HG02610 (cell line): ENCODE results near the gene PODXL.
A peak's percentile ranks its signal among the peaks of the same experiment; 100 is the strongest.
"Not testable (repeated sequence)": the region's sequence is repeated elsewhere in the genome, so short reads cannot be mapped to it uniquely, and the experiment has no call there.

Experiments
- ATAC-seq: cut with Tn5 transposase; IDR thresholded peaks from one replicate; pipeline ENCODE4 v1.9.1; 2021; ENCODE audit warnings: mild to moderate bottlenecking, moderate library complexity; ENCODE audit not compliant: unreplicated experiment

The PODXL gene

GRCh38 chr7:131538813-131539179, 17.6 kb downstream of the PODXL start:
- ATAC-seq, result no peak

- ATAC-seq, result no peak
These were observed 18.2 kb downstream of the PODXL start for GRCh38 chr7:131538071-131538812.

DNA sequence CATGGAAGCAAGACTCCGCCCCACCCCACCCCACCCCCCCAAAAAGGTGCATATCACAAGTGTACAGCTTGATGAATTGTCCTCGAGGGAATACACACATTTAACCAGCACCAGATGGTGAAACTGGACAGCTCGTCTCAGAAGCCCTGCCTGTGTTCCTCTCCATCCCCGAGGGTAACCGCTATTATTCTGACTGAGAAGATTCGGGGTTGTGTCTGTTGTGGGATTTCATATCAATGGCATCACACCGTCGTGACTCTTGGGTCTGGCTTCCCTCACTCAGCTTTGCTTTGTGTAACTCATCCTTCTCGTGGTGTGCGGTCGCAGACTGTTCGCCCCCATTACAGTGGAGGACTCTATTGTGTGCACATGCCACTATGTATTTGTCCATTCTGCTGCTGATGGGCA, 18.9 kb downstream of the PODXL start:
- no peak for ATAC-seq

DNA sequence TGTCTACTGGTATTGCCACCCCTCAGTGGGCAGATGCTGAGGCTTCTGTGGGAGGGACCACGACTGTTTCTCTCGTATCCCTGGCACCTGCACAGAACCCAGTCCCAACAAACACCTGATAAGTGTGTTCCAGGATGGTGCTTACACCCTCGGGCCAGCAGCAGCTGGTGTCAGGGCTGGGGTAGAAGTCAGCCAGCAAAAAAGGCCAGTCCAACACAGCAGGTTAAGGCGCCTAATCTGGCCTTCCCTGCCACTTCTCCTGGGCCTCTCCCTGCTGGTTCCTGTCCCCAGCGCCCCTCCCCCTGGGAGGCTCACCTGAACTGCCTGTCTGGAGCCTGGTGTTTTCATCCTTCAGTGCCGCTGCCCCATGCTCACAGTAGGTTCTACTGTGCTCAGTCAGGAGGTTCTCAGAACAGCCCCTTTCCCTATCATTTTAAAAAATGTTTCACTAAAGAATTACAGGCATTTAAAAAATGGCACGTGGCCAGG, 20.0 kb downstream of the PODXL start:
- ATAC-seq, result no peak

DNA sequence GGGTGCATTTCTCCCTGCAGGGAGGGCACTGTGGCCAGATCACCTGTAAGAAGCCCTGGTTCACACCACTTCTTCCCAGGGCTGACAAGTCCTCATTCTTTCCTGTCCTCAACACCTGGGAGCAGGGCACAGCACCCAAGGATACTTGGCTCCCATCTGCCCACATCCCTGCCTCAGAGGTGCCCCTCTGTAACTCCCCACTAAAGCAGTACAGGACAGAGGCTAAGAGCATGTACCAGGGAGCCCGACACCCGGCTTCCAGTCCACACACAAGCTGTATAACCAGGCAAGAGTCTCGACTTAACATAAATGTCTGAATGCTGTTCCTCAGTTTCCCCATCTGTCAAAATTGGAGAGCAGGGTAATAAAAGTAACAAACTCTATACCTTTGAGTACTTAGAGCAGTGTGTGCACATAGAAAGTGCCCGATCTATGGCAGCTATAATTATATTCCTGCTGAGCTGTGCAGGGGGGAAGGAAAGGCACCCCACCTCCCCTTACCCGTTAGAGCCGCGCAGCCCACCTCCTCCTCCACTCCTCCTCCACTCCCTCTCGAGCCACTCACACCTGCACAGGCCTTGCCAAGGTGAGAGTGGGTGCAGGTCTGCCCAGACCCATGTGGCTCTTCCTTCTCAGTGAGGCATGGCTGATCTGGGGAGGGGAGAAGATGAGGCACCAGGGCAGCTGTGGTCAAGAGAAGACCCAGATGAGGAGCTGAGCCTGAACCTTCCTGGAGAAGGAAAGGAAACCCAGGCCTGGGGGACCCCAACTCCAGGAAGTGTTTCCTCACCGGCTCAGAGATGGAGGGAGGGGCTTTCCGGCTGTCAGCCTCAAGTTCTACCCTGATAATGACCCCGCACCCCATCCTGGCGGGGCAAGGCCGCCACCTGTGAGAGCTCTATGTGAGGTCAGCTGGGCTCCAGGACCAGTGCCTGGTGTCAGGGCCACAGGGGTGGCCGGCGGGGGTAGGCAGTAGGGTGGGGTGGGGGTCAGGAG, 22.6 kb downstream of the PODXL start:
- no peak for ATAC-seq

DNA sequence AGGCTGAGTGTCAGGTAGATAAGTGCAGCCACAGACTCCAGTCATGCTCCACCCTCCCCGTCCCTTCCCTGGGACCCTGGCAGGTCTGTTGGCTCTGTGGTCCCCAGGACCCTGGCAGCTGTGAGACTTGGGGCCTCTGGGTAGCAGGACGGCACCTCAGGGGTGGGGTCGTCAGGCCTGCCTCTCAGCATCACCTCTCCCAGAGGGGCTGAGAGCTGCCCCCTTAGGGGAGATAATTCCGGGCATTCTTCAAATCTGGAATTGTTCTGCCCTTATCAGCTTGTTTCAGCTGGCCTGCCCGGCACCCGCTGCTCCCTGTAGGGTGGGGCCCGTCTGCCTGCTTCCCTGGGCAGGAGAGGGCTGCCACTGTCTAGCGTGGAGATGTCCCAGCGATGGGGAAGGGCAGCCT, 23.3 kb downstream of the PODXL start:
- no peak for ATAC-seq

GRCh38 chr7:131532570-131533091, 23.8 kb downstream of the PODXL start:
- no peak for ATAC-seq

DNA sequence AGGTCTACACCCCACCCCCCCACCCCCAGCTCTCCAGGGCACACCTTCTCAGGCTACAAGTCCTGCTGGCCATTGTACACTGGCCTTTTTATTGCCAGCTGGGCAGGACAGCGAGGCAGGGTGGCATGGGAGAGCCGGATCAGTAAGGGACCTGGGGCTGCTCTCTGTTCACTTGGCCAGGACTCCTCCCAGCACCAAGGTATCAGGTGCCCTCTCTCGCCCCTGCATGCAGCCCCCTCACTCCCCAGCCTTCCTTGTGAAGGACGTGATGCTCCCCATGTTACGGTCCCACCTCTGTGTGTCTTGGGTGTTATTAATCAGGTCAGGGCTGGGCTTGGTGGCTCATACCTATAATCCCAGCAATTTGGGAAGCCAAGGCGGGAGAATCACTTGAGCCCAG, 26.3 kb downstream of the PODXL start:
- ATAC-seq, result no peak

- ATAC-seq, result no peak
These were observed 26.8 kb downstream of the PODXL start for GRCh38 chr7:131529617-131530016.

- no peak for ATAC-seq
These were observed 27.2 kb downstream of the PODXL start for GRCh38 chr7:131529179-131529578.

GRCh38 chr7:131527456-131527855, 29.0 kb downstream of the PODXL start:
- ATAC-seq, result no peak

DNA sequence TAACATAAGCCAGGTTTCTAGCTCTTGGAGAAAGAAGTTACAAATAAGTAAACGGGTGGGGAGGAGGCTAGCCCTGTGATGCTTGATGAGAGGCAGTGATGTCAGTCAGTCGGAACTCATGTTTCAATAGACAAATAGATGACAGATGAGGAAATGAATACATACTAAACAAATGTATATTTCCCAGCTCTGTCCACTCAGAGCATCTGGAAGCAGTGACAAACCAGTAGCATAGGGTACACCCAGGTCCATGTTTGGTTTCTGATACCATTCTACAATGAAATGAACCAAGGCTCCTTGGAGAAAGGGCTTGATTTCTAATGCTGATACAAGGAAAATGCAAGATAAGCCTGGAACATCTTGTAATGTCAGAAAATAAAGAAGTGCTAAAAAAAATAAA, 30.6 kb downstream of the PODXL start:
- no peak for ATAC-seq

- ATAC-seq, result no peak
These were observed 31.7 kb downstream of the PODXL start for GRCh38 chr7:131524703-131525102.

- ATAC-seq, result no peak
These were observed 32.3 kb downstream of the PODXL start for GRCh38 chr7:131524115-131524514.

DNA sequence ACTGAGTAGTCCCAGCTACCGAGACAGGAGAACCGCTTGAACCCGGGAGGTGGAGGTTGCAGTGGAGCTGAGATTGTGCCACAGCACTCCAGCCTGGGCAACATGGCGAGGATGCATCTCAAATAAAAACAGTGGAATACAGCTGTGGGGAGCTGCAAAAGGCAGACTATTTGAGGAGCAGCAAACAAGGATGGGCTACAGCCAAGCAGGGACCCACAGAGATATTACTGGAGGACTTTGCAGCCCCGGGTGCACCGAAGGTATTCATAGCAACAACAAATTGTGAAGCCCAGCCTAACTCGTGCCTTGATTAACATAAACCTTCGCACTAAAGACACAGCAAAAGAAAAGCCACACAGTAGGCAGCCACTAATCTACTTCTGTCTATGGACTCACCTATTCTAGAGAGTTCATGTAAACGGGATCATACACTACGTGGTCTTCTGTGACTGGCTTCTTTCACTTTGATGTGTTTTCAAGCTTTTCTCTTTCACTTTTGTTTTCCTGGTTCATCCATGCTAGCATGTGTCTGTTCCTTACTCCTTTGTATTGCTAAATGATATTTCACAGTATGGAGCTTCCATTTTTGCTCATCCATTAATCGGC, 34.0 kb downstream of the PODXL start:
- peak; percentile 81 for ATAC-seq

- no peak for ATAC-seq
These were observed 34.7 kb downstream of the PODXL start for GRCh38 chr7:131521651-131522163.

GRCh38 chr7:131518626-131519025, 37.8 kb downstream of the PODXL start:
- ATAC-seq, result no peak

DNA sequence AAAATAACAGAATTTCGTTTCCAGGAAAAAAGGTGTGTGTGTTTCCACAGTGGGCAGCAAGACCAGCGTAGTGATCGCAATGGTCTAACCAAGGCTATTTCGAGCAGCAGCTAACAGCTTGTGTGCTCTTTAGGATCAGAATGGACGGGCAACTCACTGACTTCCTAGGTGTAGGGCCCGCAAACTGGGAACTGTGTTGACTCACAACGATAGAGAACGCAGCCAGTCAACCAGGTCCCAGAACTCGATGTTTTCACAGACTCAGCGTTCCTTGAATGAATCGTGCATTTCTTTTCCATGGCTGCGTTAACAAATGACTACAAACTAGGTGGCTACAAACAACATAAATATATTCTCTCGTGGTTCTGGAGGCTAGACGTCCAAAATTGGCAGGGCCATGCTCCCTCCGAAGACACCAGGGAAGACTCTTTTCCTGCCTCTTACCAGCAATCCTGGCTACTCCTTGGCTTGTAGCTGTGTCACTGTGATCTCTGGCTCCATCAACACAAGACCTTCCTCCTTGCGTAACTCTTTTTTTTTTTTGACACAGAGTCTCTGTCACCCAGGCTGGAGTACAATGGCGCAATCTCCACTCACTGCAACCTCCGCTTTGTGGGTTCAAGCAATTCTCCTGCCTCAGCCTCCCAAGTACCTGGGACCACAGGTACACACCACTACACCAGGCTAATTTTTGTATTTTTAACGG, 39.1 kb downstream of the PODXL start:
- no peak for ATAC-seq

DNA sequence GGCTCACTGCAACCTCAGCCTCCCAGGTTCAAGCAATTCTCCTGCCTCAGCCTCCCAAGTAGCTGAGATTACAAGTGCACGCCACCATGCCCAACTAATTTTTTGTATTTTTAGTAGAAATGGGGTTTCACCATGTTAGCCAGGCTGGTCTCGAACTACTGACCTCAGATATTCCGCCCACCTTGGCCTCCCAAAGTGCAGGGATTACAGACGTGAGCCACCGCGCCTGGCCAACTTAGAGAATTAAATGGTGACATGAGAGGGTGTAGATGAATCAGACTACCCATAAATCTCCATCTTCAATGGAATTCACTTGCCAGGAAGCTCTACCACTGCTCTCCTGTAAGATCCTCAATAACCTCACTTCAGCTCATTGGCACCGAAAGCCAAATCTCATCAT, 41.0 kb downstream of the PODXL start:
- ATAC-seq, result not testable (repeated sequence)
